ENCODE results near the gene PFKFB3. TPM values are rescaled to one million over a fixed set of nuclear protein-coding genes. Genes with fewer than 3 reads are reported as not detected.
A peak's percentile ranks its signal among the peaks of the same experiment; 100 is the strongest.

Gene PFKFB3
- total and polyA plus RNA-seq, 2 of the 13 experiments (the other 11 are each of a cell fraction or from before 2014, with no cell fraction given): 1.2 to 13.3 TPM

DNA sequence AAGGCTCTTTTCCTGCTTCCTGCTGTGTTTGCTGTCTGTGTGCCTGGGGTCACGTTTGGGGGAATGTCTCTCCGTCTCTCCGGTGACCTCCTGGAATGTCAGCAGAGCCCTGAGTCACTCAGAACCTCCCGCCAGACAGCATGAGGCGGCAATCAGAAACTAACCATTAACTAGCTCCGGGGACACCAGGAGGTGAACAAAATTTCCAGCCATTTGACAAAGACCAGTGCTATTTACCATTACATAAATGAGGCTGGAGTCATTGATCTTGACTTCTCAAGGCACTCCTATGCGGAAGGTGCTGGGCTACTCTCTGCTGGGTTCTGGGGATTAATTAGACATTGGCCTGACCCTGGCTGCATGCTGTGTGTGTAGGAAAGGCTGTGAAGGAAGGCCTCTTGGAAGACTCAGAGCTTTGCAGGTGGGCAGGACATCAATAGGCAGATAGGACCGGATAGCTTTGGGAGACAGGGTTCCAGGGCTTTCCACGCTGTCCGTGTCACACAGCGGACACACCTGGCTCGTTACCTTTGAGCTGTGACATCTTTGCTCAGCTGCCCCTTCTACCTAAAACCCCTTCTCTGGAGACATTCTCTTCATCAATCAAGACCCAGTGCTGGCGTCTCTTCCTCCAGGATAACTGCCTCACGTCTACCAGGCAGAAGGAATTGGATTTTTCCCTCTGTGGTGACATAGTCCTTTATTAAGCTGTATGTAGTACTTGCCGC lies 77.0 kb downstream of the PFKFB3 start (continued):
- TF ChIP-seq, protein P1, sequence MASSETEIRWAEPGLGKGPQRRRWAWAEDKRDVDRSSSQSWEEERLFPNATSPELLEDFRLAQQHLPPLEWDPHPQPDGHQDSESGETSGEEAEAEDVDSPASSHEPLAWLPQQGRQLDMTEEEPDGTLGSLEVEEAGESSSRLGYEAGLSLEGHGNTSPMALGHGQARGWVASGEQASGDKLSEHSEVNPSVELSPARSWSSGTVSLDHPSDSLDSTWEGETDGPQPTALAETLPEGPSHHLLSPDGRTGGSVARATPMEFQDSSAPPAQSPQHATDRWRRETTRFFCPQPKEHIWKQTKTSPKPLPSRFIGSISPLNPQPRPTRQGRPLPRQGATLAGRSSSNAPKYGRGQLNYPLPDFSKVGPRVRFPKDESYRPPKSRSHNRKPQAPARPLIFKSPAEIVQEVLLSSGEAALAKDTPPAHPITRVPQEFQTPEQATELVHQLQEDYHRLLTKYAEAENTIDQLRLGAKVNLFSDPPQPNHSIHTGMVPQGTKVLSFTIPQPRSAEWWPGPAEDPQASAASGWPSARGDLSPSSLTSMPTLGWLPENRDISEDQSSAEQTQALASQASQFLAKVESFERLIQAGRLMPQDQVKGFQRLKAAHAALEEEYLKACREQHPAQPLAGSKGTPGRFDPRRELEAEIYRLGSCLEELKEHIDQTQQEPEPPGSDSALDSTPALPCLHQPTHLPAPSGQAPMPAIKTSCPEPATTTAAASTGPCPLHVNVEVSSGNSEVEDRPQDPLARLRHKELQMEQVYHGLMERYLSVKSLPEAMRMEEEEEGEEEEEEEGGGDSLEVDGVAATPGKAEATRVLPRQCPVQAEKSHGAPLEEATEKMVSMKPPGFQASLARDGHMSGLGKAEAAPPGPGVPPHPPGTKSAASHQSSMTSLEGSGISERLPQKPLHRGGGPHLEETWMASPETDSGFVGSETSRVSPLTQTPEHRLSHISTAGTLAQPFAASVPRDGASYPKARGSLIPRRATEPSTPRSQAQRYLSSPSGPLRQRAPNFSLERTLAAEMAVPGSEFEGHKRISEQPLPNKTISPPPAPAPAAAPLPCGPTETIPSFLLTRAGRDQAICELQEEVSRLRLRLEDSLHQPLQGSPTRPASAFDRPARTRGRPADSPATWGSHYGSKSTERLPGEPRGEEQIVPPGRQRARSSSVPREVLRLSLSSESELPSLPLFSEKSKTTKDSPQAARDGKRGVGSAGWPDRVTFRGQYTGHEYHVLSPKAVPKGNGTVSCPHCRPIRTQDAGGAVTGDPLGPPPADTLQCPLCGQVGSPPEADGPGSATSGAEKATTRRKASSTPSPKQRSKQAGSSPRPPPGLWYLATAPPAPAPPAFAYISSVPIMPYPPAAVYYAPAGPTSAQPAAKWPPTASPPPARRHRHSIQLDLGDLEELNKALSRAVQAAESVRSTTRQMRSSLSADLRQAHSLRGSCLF (CRISPR knock-in tag; IDR thresholded peaks at IDR 0.05; ENCODE audit: borderline replicate concordance): no peak
- peak; percentile 60; the same call in 1 of the 2 replicates for TF ChIP-seq ZNF12 (CRISPR knock-in tag; IDR thresholded peaks at IDR 0.05)
- TF ChIP-seq, protein P2, sequence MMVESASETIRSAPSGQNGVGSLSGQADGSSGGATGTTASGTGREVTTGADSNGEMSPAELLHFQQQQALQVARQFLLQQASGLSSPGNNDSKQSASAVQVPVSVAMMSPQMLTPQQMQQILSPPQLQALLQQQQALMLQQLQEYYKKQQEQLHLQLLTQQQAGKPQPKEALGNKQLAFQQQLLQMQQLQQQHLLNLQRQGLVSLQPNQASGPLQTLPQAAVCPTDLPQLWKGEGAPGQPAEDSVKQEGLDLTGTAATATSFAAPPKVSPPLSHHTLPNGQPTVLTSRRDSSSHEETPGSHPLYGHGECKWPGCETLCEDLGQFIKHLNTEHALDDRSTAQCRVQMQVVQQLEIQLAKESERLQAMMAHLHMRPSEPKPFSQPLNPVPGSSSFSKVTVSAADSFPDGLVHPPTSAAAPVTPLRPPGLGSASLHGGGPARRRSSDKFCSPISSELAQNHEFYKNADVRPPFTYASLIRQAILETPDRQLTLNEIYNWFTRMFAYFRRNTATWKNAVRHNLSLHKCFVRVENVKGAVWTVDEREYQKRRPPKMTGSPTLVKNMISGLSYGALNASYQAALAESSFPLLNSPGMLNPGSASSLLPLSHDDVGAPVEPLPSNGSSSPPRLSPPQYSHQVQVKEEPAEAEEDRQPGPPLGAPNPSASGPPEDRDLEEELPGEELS (CRISPR knock-in tag; IDR thresholded peaks at IDR 0.05): peak; percentile 79
- TF ChIP-seq ZNF614 (CRISPR knock-in tag; IDR thresholded peaks at IDR 0.05; ENCODE audit: borderline replicate concordance): peak; percentile 77
- TF ChIP-seq ATAD3A (CRISPR knock-in tag; IDR thresholded peaks at IDR 0.05): no peak
- TF ChIP-seq ZBTB20 (CRISPR knock-in tag; IDR thresholded peaks at IDR 0.05; ENCODE audit: borderline replicate concordance, low read depth): no peak
- TF ChIP-seq ZNF549 (CRISPR knock-in tag; IDR thresholded peaks at IDR 0.05): no peak
- TF ChIP-seq, protein P3, sequence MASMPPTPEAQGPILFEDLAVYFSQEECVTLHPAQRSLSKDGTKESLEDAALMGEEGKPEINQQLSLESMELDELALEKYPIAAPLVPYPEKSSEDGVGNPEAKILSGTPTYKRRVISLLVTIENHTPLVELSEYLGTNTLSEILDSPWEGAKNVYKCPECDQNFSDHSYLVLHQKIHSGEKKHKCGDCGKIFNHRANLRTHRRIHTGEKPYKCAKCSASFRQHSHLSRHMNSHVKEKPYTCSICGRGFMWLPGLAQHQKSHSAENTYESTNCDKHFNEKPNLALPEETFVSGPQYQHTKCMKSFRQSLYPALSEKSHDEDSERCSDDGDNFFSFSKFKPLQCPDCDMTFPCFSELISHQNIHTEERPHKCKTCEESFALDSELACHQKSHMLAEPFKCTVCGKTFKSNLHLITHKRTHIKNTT (CRISPR knock-in tag; IDR thresholded peaks at IDR 0.05): no peak
- peak; percentile 63; the same call in 1 of the 2 replicates for TF ChIP-seq ZNF556 (CRISPR knock-in tag; IDR thresholded peaks at IDR 0.05; ENCODE audit: borderline replicate concordance)
- no peak for TF ChIP-seq SRSF1 (optimal IDR thresholded peaks at IDR 0.05; ENCODE audit: low read depth, low read length)
- TF ChIP-seq ZNF552 (CRISPR knock-in tag; IDR thresholded peaks at IDR 0.05; ENCODE audit: borderline replicate concordance): no peak
- TF ChIP-seq SUZ12 (IDR thresholded peaks at IDR 0.05; ENCODE audit: low read depth, low read length): no peak
- TF ChIP-seq HHEX (CRISPR knock-in tag; IDR thresholded peaks at IDR 0.05): no peak
- TF ChIP-seq ZNF781 (CRISPR knock-in tag; IDR thresholded peaks at IDR 0.05; ENCODE audit: borderline replicate concordance, not compliant biosample characterization): no peak
- TF ChIP-seq RAD21 (CRISPR knock-in tag; IDR thresholded peaks at IDR 0.05): no peak
- TF ChIP-seq, protein P4, sequence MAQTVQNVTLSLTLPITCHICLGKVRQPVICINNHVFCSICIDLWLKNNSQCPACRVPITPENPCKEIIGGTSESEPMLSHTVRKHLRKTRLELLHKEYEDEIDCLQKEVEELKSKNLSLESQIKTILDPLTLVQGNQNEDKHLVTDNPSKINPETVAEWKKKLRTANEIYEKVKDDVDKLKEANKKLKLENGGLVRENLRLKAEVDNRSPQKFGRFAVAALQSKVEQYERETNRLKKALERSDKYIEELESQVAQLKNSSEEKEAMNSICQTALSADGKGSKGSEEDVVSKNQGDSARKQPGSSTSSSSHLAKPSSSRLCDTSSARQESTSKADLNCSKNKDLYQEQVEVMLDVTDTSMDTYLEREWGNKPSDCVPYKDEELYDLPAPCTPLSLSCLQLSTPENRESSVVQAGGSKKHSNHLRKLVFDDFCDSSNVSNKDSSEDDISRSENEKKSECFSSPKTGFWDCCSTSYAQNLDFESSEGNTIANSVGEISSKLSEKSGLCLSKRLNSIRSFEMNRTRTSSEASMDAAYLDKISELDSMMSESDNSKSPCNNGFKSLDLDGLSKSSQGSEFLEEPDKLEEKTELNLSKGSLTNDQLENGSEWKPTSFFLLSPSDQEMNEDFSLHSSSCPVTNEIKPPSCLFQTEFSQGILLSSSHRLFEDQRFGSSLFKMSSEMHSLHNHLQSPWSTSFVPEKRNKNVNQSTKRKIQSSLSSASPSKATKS (CRISPR knock-in tag; IDR thresholded peaks at IDR 0.05): no peak
- TF ChIP-seq, protein P5, sequence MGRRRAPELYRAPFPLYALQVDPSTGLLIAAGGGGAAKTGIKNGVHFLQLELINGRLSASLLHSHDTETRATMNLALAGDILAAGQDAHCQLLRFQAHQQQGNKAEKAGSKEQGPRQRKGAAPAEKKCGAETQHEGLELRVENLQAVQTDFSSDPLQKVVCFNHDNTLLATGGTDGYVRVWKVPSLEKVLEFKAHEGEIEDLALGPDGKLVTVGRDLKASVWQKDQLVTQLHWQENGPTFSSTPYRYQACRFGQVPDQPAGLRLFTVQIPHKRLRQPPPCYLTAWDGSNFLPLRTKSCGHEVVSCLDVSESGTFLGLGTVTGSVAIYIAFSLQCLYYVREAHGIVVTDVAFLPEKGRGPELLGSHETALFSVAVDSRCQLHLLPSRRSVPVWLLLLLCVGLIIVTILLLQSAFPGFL (CRISPR knock-in tag; IDR thresholded peaks at IDR 0.05): no peak
- TF ChIP-seq JARID2 (CRISPR knock-in tag; IDR thresholded peaks at IDR 0.05; ENCODE audit: insufficient replicate concordance): no peak
